ENCODE measurements around the gene CDRT4.
"Not testable (repeated sequence)": the region's sequence is repeated elsewhere in the genome, so short reads cannot be mapped to it uniquely, and the experiment has no call there.

The CDRT4 gene

GRCh38 chr17:15456972-15457722 lies 10.3 kb downstream of the CDRT4 start:
- no peak for DNase-seq (ENCODE audit: low read depth in 2 of 2)

- no peak for DNase-seq (ENCODE audit: low read depth in 2 of 2)
These were observed 10.9 kb downstream of the CDRT4 start for GRCh38 chr17:15456496-15456895.

GRCh38 chr17:15454346-15454745 lies 13.1 kb downstream of the CDRT4 start:
- DNase-seq (ENCODE audit: low read depth in 2 of 2), result no peak

GRCh38 chr17:15453782-15454181 lies 13.6 kb downstream of the CDRT4 start:
- DNase-seq (ENCODE audit: low read depth in 2 of 2), result no peak

GRCh38 chr17:15453246-15453645 lies 14.2 kb downstream of the CDRT4 start:
- no peak for DNase-seq (ENCODE audit: low read depth in 2 of 2)

GRCh38 chr17:15452746-15453145 lies 14.7 kb downstream of the CDRT4 start:
- no peak for DNase-seq (ENCODE audit: low read depth in 2 of 2)

- DNase-seq (ENCODE audit: low read depth in 2 of 2), result no peak
These were observed 15.7 kb downstream of the CDRT4 start for GRCh38 chr17:15451680-15452079.

- DNase-seq (ENCODE audit: low read depth in 2 of 2), result no peak
These were observed 18.9 kb downstream of the CDRT4 start for GRCh38 chr17:15448580-15448956.

- no peak for DNase-seq (ENCODE audit: low read depth in 2 of 2)
These were observed 19.4 kb downstream of the CDRT4 start for GRCh38 chr17:15447928-15448579.

GRCh38 chr17:15446036-15446435 lies 21.4 kb downstream of the CDRT4 start:
- DNase-seq (ENCODE audit: low read depth in 2 of 2), result no peak

GRCh38 chr17:15444805-15445204 lies 22.6 kb downstream of the CDRT4 start:
- DNase-seq (ENCODE audit: low read depth in 2 of 2), result no peak

- no peak for DNase-seq (ENCODE audit: low read depth in 2 of 2)
These were observed 24.9 kb downstream of the CDRT4 start for GRCh38 chr17:15442311-15443180.

- no peak for DNase-seq (ENCODE audit: low read depth in 2 of 2)
These were observed 26.1 kb downstream of the CDRT4 start for GRCh38 chr17:15441315-15441714.

- DNase-seq (ENCODE audit: low read depth in 2 of 2), result no peak
These were observed 27.1 kb downstream of the CDRT4 start for GRCh38 chr17:15440347-15440746.

- not testable (repeated sequence) for DNase-seq (ENCODE audit: low read depth in 2 of 2)
These were observed 28.0 kb downstream of the CDRT4 start for GRCh38 chr17:15439205-15439985.

GRCh38 chr17:15438491-15439105 lies 28.8 kb downstream of the CDRT4 start:
- DNase-seq (ENCODE audit: low read depth in 2 of 2), result no peak

GRCh38 chr17:15437303-15437635 lies 30.2 kb downstream of the CDRT4 start:
- DNase-seq (ENCODE audit: low read depth in 2 of 2), result no peak

- DNase-seq (ENCODE audit: low read depth in 2 of 2), result peak; percentile 0 to 3
These were observed 30.7 kb downstream of the CDRT4 start for GRCh38 chr17:15436473-15437302.

GRCh38 chr17:15434956-15435355 lies 32.5 kb downstream of the CDRT4 start:
- DNase-seq (ENCODE audit: low read depth in 2 of 2), result no peak

- DNase-seq (ENCODE audit: low read depth in 2 of 2), result no peak
These were observed 34.4 kb downstream of the CDRT4 start for GRCh38 chr17:15432807-15433611.
